ENCODE results near the gene MACROD1. TPM values are rescaled to one million over a fixed set of nuclear protein-coding genes. Genes with fewer than 3 reads are reported as not detected.

MACROD1 gene
- total RNA-seq, 1 donor from 2014 or later = 27.8 TPM

DNA sequence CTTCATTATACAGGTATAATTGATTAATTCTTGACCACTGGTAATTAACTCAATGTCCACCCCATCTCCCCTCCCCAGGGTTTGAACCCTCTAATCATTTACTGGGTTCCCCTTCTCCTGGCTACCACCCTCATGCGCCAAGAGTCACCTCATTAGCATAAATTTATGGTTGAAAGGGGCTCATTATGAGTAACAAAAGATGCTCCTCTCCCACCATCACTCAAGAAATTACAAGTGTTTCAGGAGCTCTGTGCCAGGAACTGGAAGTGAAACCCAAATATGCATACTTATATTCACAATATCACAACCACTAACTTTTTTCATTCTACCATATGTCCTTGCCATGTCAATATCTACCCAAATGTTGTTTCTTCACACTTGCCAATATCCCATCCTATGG lies 12.3 kb upstream of the MACROD1 start:
- TF ChIP-seq, protein P1, sequence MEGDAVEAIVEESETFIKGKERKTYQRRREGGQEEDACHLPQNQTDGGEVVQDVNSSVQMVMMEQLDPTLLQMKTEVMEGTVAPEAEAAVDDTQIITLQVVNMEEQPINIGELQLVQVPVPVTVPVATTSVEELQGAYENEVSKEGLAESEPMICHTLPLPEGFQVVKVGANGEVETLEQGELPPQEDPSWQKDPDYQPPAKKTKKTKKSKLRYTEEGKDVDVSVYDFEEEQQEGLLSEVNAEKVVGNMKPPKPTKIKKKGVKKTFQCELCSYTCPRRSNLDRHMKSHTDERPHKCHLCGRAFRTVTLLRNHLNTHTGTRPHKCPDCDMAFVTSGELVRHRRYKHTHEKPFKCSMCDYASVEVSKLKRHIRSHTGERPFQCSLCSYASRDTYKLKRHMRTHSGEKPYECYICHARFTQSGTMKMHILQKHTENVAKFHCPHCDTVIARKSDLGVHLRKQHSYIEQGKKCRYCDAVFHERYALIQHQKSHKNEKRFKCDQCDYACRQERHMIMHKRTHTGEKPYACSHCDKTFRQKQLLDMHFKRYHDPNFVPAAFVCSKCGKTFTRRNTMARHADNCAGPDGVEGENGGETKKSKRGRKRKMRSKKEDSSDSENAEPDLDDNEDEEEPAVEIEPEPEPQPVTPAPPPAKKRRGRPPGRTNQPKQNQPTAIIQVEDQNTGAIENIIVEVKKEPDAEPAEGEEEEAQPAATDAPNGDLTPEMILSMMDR (conservative IDR thresholded peaks at IDR 0.05; ENCODE audit: low read depth, low read length) = no peak
- no peak overlapping the region for H3K4me3 ChIP-seq (ENCODE audit: low read depth, low read length)
- no peak for DNase-seq (ENCODE audit: low read depth)

DNA sequence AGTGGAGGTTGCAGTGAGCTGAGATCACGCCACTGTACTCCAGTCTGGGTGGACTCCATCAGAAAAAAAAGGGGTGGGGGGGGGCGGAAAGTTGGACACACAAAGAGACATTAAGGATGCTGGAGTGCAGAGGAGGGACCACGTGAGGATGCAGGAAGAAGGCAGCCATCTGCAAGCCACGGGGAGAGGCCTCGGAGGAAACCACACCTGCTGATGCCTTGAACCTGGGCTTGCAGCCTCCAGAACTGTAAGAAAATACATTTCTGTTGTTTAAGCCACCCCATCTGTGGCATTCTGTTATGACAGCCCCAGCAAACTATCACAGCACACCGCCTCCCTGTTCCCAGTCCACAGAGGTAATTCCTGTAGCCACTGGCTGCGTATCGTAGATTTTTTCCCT lies 10.8 kb upstream of the MACROD1 start:
- H3K4me3 ChIP-seq (ENCODE audit: low read depth, low read length) = no peak overlapping the region
- DNase-seq (ENCODE audit: low read depth) = no peak
- TF ChIP-seq, protein P1 (conservative IDR thresholded peaks at IDR 0.05; ENCODE audit: low read depth, low read length) = no peak

DNA sequence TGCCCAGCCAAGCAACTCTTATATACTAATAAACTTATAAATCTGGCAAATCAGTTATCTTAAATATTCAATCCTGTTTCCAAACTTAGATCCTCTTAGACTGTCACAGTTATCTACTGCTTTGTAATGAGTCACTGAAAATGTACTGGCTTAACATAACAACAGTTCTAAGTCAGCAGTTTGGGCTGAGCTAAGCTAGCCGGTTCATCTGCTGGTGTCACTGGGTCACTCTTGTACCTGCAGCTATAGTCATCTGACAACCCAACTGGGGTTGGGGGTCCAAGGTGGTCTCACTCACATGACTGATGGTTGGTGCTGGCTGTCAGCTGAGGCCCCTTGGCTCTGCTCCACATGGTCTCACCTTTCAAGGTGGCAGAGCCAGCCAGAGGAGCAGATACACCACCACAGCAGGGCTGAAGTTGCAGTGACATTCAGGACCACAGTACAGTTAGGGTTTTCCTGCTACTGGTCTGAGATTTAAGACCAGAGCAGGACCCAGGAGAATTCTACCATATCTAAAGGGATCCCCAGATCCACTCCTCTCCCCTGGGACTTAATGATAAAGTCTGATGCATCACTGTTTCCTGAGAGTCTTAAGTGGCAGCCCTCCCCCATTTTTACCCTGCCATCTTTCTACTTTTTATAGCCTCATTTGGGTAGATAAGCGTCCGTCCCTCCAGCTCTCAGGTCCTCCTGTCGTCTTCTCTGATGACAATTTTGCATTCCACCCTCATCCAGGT lies 7.9 kb upstream of the MACROD1 start:
- TF ChIP-seq, protein P1 (conservative IDR thresholded peaks at IDR 0.05; ENCODE audit: low read depth, low read length) = no peak
- no peak for DNase-seq (ENCODE audit: low read depth)
- no peak overlapping the region for H3K4me3 ChIP-seq (ENCODE audit: low read depth, low read length)

DNA sequence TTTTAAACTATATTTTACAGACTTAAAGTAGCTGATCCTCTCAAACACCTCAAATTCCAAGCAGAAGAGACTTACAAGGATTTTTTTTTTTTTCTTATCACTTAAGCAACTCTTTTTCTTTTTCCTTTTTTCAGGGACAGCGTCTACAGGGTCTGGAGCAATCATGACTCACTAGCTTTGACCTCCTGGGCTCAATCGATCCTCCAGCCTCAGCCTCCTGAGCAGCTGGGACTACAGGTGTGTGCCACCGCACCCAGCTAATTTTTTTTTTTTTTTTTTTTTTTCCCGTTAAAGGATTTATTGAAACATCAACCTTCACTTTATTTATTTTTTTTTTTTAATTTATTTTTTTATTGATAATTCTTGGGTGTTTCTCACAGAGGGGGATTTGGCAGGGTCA lies 4.5 kb upstream of the MACROD1 start:
- TF ChIP-seq, protein P1 (conservative IDR thresholded peaks at IDR 0.05; ENCODE audit: low read depth, low read length) = no peak
- no peak overlapping the region for H3K4me3 ChIP-seq (ENCODE audit: low read depth, low read length)
- DNase-seq (ENCODE audit: low read depth) = no peak

DNA sequence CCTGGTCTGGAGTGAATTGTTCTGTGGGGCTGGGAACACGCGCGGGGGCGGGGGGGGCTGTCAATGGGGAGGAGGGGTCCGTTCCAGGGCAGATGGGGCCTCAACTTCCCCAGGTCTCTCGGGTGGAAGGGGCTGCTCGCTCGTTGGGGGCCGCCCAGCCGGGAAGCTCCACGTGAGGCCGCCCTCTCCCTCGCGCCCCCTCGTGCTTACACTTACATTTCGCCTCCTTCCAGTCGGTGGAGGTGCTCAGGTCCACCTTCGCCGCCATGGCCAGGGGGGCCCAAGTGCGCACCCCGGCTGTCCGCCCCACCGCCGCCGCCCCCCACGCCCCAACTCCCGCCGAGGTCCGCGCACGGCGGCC lies 452 bp downstream of the MACROD1 start:
- TF ChIP-seq, protein P1 (conservative IDR thresholded peaks at IDR 0.05; ENCODE audit: low read depth, low read length) = no peak
- DNase-seq (ENCODE audit: low read depth) = no peak
- H3K4me3 ChIP-seq (ENCODE audit: low read depth, low read length) = peak overlapping the region; percentile 74

DNA sequence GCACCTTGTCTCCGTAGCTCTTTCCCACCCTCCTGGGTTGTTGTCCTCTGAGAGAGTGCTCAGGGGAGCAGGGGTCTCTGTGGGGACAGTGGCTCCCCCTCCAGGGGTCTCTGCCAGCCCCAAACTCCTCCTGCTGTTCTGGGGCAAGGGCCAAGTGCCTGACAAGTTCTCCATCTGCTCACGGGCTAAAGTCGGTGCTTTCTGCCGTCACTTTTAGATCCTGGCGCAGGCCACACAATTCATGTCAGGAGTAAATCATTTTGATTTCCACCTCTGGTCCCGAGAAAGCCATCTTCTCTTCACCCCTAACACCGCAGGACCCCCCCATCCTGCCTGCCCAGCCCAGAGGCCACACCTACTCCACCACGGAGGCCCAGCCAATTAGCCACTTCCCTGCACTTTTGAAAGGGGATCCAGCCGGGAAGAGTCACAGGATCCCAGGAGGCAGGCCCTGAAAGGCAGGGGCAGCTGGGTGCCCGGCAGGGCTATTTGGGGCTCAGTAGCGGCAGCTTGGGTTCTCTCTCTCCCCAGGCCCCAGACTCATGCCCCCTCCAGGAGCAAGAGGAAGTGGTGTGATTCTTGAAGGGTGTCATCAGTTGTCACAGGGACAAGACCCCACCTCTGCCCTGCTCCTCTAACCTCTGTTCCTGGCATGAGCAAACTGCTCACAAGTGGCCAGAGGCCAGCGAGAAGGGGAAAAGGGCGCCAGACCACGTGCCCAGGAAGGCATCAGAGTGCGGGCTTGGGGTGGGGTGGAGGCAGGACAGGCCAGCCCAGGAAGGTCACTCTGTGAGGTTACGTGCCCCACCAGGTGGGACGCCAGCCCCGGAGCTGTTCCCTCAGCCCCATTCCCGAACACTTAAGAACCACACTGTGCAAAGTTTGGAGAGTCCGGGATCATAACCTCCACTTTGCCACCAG lies 1.3 kb downstream of the MACROD1 start:
- TF ChIP-seq, protein P1 (conservative IDR thresholded peaks at IDR 0.05; ENCODE audit: low read depth, low read length) = no peak
- H3K4me3 ChIP-seq (ENCODE audit: low read depth, low read length) = peak overlapping the region; percentile 74
- DNase-seq (ENCODE audit: low read depth) = no peak

Data from epithelial cell of proximal tubule (primary cell).